PC-3 (cell line): ENCODE measurements around the gene ADGRG6.

Experiments used
- EZH2 ChIP-seq: fragments of 300-600 bp; sonication (generic); IDR thresholded peaks from one replicate; pipeline ENCODE4 v1.6.1; 2017; ENCODE audit warnings: antibody characterized with exemption, mild to moderate bottlenecking, low read length; ENCODE audit not compliant: unreplicated experiment
- EZH2phosphoT487 ChIP-seq: fragments of 300-600 bp; sonication (generic); IDR thresholded peaks from 2 replicates; pipeline ENCODE4 v1.6.1; 2018; ENCODE audit warnings: mild to moderate bottlenecking, antibody characterized with exemption, low read length, borderline replicate concordance
- TF ChIP-seq, protein P1 (sequence below): fragments of 300-600 bp; sonication (generic); conservative IDR thresholded peaks from 2 replicates; pipeline ENCODE4 v1.5.1; 2017; ENCODE audit warnings: antibody characterized with exemption, low read depth, mild to moderate bottlenecking, low read length

DNA sequence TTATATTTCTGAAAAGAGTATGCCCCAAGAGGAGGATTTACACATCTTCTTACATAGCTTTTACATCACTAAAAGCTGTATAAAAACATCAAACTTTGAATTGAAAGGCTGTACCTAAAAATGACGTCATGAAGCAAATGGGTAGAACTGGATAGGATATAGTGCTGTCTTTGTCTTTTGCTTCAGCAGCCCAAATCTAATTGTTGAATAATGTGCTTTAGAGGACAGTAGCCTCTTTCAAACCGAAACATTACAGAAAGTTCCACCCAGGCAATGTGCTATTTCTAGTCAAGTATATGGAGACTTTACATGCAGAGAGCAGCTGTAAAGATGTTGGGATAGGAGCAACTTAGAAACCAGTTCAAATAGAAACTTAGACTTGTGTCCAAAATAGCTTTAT, 51.9 kb downstream of the ADGRG6 start:
- TF ChIP-seq, protein P1, sequence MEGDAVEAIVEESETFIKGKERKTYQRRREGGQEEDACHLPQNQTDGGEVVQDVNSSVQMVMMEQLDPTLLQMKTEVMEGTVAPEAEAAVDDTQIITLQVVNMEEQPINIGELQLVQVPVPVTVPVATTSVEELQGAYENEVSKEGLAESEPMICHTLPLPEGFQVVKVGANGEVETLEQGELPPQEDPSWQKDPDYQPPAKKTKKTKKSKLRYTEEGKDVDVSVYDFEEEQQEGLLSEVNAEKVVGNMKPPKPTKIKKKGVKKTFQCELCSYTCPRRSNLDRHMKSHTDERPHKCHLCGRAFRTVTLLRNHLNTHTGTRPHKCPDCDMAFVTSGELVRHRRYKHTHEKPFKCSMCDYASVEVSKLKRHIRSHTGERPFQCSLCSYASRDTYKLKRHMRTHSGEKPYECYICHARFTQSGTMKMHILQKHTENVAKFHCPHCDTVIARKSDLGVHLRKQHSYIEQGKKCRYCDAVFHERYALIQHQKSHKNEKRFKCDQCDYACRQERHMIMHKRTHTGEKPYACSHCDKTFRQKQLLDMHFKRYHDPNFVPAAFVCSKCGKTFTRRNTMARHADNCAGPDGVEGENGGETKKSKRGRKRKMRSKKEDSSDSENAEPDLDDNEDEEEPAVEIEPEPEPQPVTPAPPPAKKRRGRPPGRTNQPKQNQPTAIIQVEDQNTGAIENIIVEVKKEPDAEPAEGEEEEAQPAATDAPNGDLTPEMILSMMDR: no peak
- TF ChIP-seq EZH2phosphoT487 (no peak), EZH2 (no peak)
